LNCaP clone FGC (cell line): ENCODE results near the gene RGS7BP.

Source experiments
- DNase-seq: peaks from one replicate; pipeline ENCODE4 v3.0.0-alpha.2; 2011; ENCODE audit warnings: low read depth
- H3K4me3 ChIP-seq: 2 replicates; pipeline ENCODE4 v1.5.1; 2011; ENCODE audit warnings: mild to moderate bottlenecking, low read depth, low read length, control low read depth
- TF ChIP-seq, protein P1 (sequence below): IDR thresholded peaks from 2 replicates; pipeline ENCODE4 v1.5.1; 2012; ENCODE audit warnings: mild to moderate bottlenecking; ENCODE audit not compliant: control insufficient read depth, insufficient read depth; ENCODE audit errors: extremely low read depth

RGS7BP gene

DNA sequence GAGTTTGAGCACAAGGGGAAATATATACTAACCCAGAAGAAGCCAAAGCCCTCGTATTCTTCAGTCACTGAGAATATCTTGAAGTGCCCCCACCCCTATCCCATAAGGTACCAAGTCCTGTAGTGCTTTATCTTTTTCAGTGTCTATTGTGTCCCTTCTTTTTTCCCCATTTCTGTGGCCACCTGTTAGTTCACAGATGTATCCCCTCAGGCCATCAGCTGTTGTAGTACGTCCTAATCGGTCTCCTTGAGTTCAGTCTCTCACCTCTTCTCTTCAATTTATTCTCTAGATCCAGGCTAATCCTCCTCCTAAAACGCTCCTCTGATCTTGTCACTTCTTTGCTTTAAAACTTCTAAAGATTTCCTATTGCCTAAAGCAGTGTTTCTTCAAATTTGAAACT is 10.4 kb downstream of the RGS7BP start:
- no peak overlapping the region for H3K4me3 ChIP-seq
- TF ChIP-seq, protein P1, sequence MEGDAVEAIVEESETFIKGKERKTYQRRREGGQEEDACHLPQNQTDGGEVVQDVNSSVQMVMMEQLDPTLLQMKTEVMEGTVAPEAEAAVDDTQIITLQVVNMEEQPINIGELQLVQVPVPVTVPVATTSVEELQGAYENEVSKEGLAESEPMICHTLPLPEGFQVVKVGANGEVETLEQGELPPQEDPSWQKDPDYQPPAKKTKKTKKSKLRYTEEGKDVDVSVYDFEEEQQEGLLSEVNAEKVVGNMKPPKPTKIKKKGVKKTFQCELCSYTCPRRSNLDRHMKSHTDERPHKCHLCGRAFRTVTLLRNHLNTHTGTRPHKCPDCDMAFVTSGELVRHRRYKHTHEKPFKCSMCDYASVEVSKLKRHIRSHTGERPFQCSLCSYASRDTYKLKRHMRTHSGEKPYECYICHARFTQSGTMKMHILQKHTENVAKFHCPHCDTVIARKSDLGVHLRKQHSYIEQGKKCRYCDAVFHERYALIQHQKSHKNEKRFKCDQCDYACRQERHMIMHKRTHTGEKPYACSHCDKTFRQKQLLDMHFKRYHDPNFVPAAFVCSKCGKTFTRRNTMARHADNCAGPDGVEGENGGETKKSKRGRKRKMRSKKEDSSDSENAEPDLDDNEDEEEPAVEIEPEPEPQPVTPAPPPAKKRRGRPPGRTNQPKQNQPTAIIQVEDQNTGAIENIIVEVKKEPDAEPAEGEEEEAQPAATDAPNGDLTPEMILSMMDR: no peak
- no peak for DNase-seq

DNA sequence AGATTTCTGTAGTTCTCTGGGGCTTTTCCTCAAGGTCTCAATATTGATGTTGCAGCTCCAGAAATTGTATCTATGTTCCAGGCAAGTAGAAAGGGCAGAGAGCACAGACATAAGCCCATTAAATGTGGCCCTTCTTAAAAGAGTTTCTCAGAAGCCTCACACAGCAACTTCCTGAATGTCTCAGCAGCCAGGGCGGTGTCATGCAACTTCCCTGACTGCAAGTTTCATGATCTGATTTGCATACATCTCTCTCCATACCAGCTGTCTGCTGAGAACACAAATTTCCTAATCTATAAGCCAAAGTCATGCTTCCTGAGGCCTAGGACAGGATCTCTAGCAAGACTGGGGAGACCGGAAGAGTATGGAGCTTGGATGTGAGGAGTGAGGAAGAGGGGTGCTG is 13.0 kb downstream of the RGS7BP start:
- DNase-seq: no peak
- H3K4me3 ChIP-seq: no peak overlapping the region
- TF ChIP-seq, protein P1: no peak

DNA sequence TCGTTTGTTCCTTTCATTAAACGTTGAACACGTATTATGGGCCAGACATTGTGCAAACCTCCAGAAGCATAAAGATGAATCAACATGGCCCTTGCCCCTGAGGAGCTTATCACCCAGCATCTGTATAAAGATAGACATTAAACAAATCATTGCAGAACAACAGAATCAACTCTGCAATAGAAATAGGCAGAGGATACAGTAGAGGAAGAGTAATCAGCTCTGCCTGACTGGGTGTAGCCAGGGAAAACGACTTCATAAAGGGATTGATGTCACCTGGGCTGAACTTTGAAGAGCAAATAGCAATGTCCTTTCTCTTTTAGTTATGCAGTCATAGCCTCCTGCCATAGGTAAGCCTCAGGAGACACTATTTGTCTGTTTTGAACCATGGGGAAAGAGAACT is 13.4 kb downstream of the RGS7BP start:
- no peak for DNase-seq
- TF ChIP-seq, protein P1: no peak
- H3K4me3 ChIP-seq: no peak overlapping the region

DNA sequence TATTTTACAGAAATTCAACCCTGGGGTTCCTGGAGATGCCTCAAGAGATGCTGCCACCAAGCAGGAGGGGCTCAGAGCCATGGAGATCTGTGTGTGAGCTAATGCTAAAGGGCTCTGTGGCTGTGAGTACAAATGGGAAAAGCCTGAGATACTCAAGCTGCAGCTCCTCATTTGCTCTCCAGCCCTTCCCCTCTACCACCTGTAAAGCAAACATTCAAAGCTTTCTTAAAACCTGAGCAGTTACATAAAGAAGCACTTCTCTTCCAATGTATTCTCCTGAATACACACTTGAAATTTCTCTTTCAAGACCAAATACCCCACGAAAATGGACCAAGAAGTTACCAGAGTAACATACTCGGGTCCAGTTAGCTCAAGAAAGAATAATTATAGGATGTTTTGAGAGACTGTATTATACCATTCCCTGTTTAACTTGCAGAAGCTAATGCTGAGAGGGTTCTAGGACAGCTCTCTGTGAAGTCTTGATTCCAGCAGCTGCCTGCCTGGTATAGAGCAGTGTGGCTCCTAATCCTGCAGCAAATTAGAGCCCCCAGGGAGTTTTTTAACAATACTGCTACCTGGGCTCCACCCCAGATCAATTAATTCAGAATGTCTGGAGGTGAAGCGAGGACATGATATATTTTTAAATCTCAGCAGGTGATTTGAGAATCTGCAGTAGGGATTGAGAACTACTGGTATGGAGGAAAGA is 21.1 kb downstream of the RGS7BP start:
- no peak for DNase-seq
- TF ChIP-seq, protein P1: no peak
- no peak overlapping the region for H3K4me3 ChIP-seq

DNA sequence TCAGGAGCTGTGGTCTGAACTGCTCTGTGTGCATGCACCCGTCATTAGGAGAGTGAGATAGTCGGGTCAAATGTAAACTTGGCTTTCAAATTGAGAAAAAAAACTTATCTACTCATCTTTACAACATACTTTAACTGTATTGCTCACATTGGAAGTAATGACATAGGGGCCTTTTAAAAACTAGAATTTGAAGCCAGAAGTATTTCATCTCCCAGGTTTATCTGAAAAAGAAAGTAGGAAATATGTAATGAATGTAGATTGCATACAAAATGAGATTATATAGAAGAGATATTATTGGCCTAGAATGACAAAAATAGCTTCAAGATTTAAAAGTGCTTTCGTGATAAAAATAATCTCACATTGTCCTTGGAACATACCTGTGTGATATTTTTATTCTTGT is 24.3 kb downstream of the RGS7BP start:
- no peak for DNase-seq
- no peak overlapping the region for H3K4me3 ChIP-seq
- TF ChIP-seq, protein P1: no peak

DNA sequence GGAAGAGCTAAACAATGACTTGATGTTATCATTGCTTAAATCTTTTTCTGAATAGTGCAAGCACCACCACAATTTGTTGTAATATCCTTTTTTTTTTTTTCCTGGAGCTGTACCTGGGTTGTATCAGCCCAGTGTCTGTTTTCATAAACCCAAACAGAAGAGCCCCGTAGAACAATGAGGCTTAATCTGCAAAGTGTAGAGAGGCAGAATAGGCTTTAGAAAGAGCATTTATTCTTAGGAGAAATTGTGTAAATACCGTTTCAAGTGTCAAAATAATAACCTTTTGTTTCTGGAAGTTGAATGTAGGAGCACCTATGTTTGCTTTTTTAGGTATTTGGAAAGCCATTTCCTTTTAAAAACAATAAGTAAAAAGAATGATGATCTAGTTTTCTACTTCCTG is 26.4 kb downstream of the RGS7BP start:
- DNase-seq: no peak
- H3K4me3 ChIP-seq: no peak overlapping the region
- TF ChIP-seq, protein P1: no peak

DNA sequence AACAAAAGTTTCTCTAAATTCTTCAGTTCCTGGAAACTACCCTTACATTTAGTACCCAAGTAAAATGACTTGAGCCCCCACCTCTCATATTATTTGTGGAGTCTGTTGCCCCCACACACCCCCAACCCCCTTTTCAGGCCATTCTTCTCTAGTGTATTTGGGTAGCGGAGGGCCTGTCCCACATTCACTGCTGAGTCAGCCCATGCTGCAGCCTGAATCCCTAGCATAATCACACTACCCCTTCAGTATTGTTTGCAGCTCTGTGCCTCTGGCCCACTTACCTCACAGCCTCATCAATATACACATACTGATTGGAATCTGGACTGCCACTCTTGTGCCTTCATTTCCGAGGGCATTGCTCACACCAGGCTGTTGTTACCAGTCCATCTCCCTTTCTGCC is 26.8 kb downstream of the RGS7BP start:
- DNase-seq: no peak
- TF ChIP-seq, protein P1: no peak
- H3K4me3 ChIP-seq: no peak overlapping the region
